Measurements from ENCODE around the gene SUV39H1. TPM values are rescaled to one million over a fixed set of nuclear protein-coding genes. Genes with fewer than 3 reads are reported as not detected.
A peak's percentile ranks its signal among the peaks of the same experiment; 100 is the strongest.

SUV39H1 gene
- total and polyA plus RNA-seq, 9 of the 15 experiments (the other 6 are each of a cell fraction or from before 2014, with no cell fraction given): 4.7 to 34.7 (median 17.9) TPM

DNA sequence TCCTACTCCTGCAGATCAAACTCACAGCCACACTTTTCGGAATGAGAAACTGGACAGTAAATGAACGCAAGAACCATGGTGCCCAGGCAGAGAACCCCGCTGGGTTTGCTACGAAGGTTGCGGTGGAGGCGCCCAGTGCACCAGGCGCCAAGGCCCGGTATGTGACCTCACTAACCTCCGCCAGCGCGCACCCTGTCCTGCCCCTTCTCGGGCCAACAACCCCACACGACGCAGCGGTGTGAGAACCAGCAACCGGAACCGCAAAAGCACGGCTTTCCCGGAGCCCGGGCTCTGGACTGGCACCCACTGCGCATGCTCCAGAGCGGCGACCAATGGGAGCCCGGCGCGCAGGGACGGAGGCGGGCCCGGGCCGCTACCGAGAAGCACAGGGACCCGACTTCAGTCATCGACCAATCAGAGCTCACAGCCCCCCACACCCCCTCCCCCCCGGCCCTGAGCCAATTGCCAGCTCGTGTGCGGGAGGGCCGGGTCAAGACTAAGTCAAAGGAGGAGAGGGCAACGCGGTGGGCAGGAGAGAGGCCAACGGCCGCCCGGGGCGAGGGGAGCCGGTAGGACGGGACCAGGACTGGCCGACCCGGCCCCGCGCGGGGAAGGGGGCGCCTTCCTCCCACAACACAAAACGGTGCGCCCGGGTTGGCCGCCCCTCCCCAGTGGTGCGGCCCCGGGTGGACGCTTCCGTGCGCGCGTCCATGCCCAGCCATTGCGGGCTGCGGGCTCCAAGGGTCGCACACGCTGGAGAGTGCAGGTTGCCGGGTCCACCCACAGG is 20.2 kb upstream of the SUV39H1 start (continued):
- TF ChIP-seq ETV1 (tag; conservative IDR thresholded peaks at IDR 0.05; ENCODE audit: low read depth) (0 out of 2 replicates have a peak, but pooled peaks have one; percentile 35), ZNF134 (CRISPR knock-in tag; conservative IDR thresholded peaks at IDR 0.05) (no peak), PRMT5 (CRISPR knock-in tag; IDR thresholded peaks at IDR 0.05) (no peak), TCF7 (IDR thresholded peaks at IDR 0.05; ENCODE audit: borderline replicate concordance) (no peak), FOXP1 (CRISPR knock-in tag; IDR thresholded peaks at IDR 0.05) (no peak), ZNF445 (CRISPR knock-in tag; IDR thresholded peaks at IDR 0.05; ENCODE audit: low read depth) (no peak), SRSF1 (IDR thresholded peaks at IDR 0.05; ENCODE audit: low read depth, low read length) (no peak), BCL6 (CRISPR knock-in tag; IDR thresholded peaks at IDR 0.05) (no peak), MAFG (tag; conservative IDR thresholded peaks at IDR 0.05) (no peak), SP1 (CRISPR knock-in tag; IDR thresholded peaks at IDR 0.05) (0 out of 2 replicates have a peak, but pooled peaks have one; percentile 10)
- TF ChIP-seq, protein P1, sequence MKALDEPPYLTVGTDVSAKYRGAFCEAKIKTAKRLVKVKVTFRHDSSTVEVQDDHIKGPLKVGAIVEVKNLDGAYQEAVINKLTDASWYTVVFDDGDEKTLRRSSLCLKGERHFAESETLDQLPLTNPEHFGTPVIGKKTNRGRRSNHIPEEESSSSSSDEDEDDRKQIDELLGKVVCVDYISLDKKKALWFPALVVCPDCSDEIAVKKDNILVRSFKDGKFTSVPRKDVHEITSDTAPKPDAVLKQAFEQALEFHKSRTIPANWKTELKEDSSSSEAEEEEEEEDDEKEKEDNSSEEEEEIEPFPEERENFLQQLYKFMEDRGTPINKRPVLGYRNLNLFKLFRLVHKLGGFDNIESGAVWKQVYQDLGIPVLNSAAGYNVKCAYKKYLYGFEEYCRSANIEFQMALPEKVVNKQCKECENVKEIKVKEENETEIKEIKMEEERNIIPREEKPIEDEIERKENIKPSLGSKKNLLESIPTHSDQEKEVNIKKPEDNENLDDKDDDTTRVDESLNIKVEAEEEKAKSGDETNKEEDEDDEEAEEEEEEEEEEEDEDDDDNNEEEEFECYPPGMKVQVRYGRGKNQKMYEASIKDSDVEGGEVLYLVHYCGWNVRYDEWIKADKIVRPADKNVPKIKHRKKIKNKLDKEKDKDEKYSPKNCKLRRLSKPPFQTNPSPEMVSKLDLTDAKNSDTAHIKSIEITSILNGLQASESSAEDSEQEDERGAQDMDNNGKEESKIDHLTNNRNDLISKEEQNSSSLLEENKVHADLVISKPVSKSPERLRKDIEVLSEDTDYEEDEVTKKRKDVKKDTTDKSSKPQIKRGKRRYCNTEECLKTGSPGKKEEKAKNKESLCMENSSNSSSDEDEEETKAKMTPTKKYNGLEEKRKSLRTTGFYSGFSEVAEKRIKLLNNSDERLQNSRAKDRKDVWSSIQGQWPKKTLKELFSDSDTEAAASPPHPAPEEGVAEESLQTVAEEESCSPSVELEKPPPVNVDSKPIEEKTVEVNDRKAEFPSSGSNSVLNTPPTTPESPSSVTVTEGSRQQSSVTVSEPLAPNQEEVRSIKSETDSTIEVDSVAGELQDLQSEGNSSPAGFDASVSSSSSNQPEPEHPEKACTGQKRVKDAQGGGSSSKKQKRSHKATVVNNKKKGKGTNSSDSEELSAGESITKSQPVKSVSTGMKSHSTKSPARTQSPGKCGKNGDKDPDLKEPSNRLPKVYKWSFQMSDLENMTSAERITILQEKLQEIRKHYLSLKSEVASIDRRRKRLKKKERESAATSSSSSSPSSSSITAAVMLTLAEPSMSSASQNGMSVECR (CRISPR knock-in tag; IDR thresholded peaks at IDR 0.05): 0 out of 2 replicates have a peak, but pooled peaks have one; percentile 2

All from K562 (cell line).